B cell (primary cell): ENCODE measurements around the gene DACH1.

Experiments
- CTCF ChIP-seq: fragments of 200-600 bp; IDR thresholded peaks from one replicate; pipeline ENCODE4 v1.8.0; 2022; ENCODE audit warnings: antibody characterized with exemption, mild to moderate bottlenecking
- EZH2 ChIP-seq: IDR thresholded peaks from 2 replicates; pipeline ENCODE4 v1.6.1; 2012; ENCODE audit warnings: borderline replicate concordance, low read depth, mild to moderate bottlenecking, moderate library complexity, low read length; ENCODE audit not compliant: insufficient read depth, poor library complexity, severe bottlenecking

GRCh38 chr13:71483733-71484132 lies 383.3 kb downstream of the DACH1 start:
- TF ChIP-seq CTCF (no peak), EZH2 (no peak)
